H1 (cell line): Measurements from ENCODE around the gene ZNF598. TPM values are rescaled to one million over a fixed set of nuclear protein-coding genes. Genes with fewer than 3 reads are reported as not detected.

Experiments
- CTCF ChIA-PET: fragments of 300-600 bp; sonication (Branson Sonifier 250); formaldehyde crosslinking; loops from one replicate; lab custom pipeline; 2021; ENCODE audit not compliant: partially characterized antibody; lab: Charles Lee
- POLR2A ChIA-PET: fragments of 300-600 bp; sonication (Branson Sonifier 250); formaldehyde crosslinking; loops from one replicate; lab custom pipeline; 2021; ENCODE audit warnings: inconsistent platforms; ENCODE audit not compliant: partially characterized antibody; lab: Charles Lee
- DNase-seq, 2 experiments: peaks; one replicate each; pipeline versions ENCODE4 v3.0.0 to v3.0.0-alpha.2; 2010 to 2022; ENCODE audit warnings: low spot score in 2 of 2, low read depth in 1 of 2, mixed read lengths in 1 of 2
- FAIRE-seq: peaks from 2 replicates; lab custom pipeline; 2011; peaks lifted over from hg19 to GRCh38; lab: Jason Lieb, UNC
- H2AFZ ChIP-seq: 2 replicates; pipeline ENCODE4 v1.8.1; 2012; ENCODE audit warnings: low read length, inconsistent platforms
- H2AK5ac ChIP-seq: 2 replicates; pipeline ENCODE4 v1.6.1; 2013; ENCODE audit warnings: low read depth, low read length
- H2BK120ac ChIP-seq: replicated peaks from 2 replicates; pipeline ENCODE3; 2013; ENCODE audit warnings: low read depth, low read length, inconsistent platforms
- H2BK12ac ChIP-seq: 2 replicates; pipeline ENCODE4 v1.6.1; 2013; ENCODE audit warnings: low read depth, low read length
- H2BK15ac ChIP-seq: 2 replicates; pipeline ENCODE4 v1.6.1; 2013; ENCODE audit warnings: low read length
- H2BK20ac ChIP-seq: 2 replicates; pipeline ENCODE4 v1.6.1; 2013; ENCODE audit warnings: low read length
- H2BK5ac ChIP-seq: 2 replicates; pipeline ENCODE4 v1.6.1; 2013; ENCODE audit warnings: low read depth, low read length
- H3K14ac ChIP-seq: 2 replicates; pipeline ENCODE4 v1.6.1; 2013; ENCODE audit warnings: inconsistent platforms; ENCODE audit not compliant: insufficient read length
- H3K18ac ChIP-seq: 2 replicates; pipeline ENCODE4 v1.6.1; 2013; ENCODE audit warnings: low read length; ENCODE audit errors: extremely low read depth
- H3K23ac ChIP-seq: 2 replicates; pipeline ENCODE4 v1.6.1; 2013; ENCODE audit warnings: inconsistent platforms; ENCODE audit not compliant: insufficient read length
- H3K23me2 ChIP-seq: 2 replicates; pipeline ENCODE4 v1.6.1; 2013; ENCODE audit warnings: low read depth, low read length
- H3K27ac ChIP-seq: 2 replicates; pipeline ENCODE4 v1.6.1; 2011; ENCODE audit warnings: low read depth, low read length, inconsistent platforms
- H3K27me3 ChIP-seq, 4 experiments: replicated peaks in 1 of 4; 1 replicate in 1 of 4; 2 replicates in 3 of 4; pipeline versions ENCODE4 v1.6.1 to v1.8.1; 2011 to 2013; ENCODE audit warnings: low read length in 3 of 4, mild to moderate bottlenecking in 3 of 4, inconsistent platforms in 2 of 4, mixed read lengths in 2 of 4, moderate library complexity in 1 of 4; ENCODE audit not compliant: control insufficient read depth in 3 of 4, insufficient read depth in 3 of 4; ENCODE audit errors: extremely low read depth in 1 of 4
- H3K36me3 ChIP-seq, 4 experiments: 2 replicates each; pipeline versions ENCODE4 v1.6.1 to v1.8.1; 2011 to 2013; ENCODE audit warnings: mild to moderate bottlenecking in 4 of 4, low read length in 3 of 4, moderate library complexity in 2 of 4, control low read depth in 1 of 4, inconsistent platforms in 1 of 4; ENCODE audit not compliant: insufficient read depth in 4 of 4, control insufficient read depth in 2 of 4
- H3K4ac ChIP-seq: replicated peaks from 2 replicates; pipeline ENCODE3; 2013; ENCODE audit warnings: low read length, low read depth, mixed read lengths, inconsistent platforms; ENCODE audit not compliant: insufficient read length
- H3K4me1 ChIP-seq, 4 experiments: replicated peaks in 1 of 4; 1 replicate in 1 of 4; 2 replicates in 3 of 4; pipeline versions ENCODE4 v1.6.1 to v1.8.1; 2011 to 2013; ENCODE audit warnings: low read length in 3 of 4, inconsistent platforms in 2 of 4, mixed read lengths in 1 of 4; ENCODE audit not compliant: insufficient read depth in 4 of 4, control insufficient read depth in 3 of 4
- H3K4me2 ChIP-seq, 2 experiments: 2 replicates each; pipeline versions ENCODE4 v1.6.1 to v1.8.1; 2011 to 2013; ENCODE audit warnings: low read depth in 2 of 2, low read length in 2 of 2, control low read depth in 1 of 2, inconsistent platforms in 1 of 2, mild to moderate bottlenecking in 1 of 2; ENCODE audit not compliant: insufficient read depth in 1 of 2
- H3K4me3 ChIP-seq, 4 experiments: fragments of 200-600, 300-600 bp in 1 of 4; sonication (generic), shearing (Covaris generic), sonication (Bioruptor Twin) in 1 of 4; 2 replicates each; pipeline versions ENCODE4 v1.5.1 to v1.8.1; 2011 to 2016; ENCODE audit warnings: low read length in 4 of 4, low read depth in 3 of 4, control low read depth in 2 of 4, inconsistent platforms in 2 of 4, mild to moderate bottlenecking in 2 of 4, mixed read lengths in 1 of 4, moderate library complexity in 1 of 4; ENCODE audit not compliant: insufficient read depth in 2 of 4; ENCODE audit errors: extremely low read depth in 1 of 4
- H3K56ac ChIP-seq: replicated peaks from 2 replicates; pipeline ENCODE3; 2013; ENCODE audit warnings: low read depth, mild to moderate bottlenecking, mixed read lengths, low read length, inconsistent platforms; ENCODE audit not compliant: insufficient read length
- H3K79me1 ChIP-seq: 2 replicates; pipeline ENCODE4 v1.6.1; 2013; ENCODE audit warnings: low read depth, low read length, control low read depth
- H3K79me2 ChIP-seq, 2 experiments: 2 replicates each; pipeline versions ENCODE4 v1.6.1 to v1.8.1; 2012 to 2013; ENCODE audit warnings: low read length in 2 of 2, mild to moderate bottlenecking in 2 of 2, inconsistent platforms in 1 of 2; ENCODE audit not compliant: insufficient read depth in 2 of 2, control insufficient read depth in 1 of 2
- H3K9ac ChIP-seq, 4 experiments: replicated peaks in 1 of 4; 1 replicate in 1 of 4; 2 replicates in 3 of 4; pipeline versions ENCODE4 v1.6.1 to v1.8.1; 2011 to 2013; ENCODE audit warnings: low read depth in 3 of 4, low read length in 3 of 4, control low read depth in 2 of 4, mild to moderate bottlenecking in 2 of 4, moderate library complexity in 2 of 4, inconsistent platforms in 1 of 4; ENCODE audit errors: extremely low read depth in 1 of 4
- H3K9me3 ChIP-seq, 2 experiments: 2 replicates each; pipeline versions ENCODE4 v1.6.1 to v1.8.1; 2012 to 2013; ENCODE audit warnings: mild to moderate bottlenecking in 2 of 2, moderate library complexity in 2 of 2, control low read depth in 1 of 2, inconsistent platforms in 1 of 2, low read depth in 1 of 2, low read length in 1 of 2, mixed read lengths in 1 of 2; ENCODE audit not compliant: insufficient read depth in 2 of 2
- H4K20me1 ChIP-seq, 2 experiments: replicated peaks in 1 of 2; 2 replicates each; pipeline versions ENCODE3 to v1.8.1; 2011 to 2013; ENCODE audit warnings: inconsistent platforms in 2 of 2, low read length in 2 of 2, mild to moderate bottlenecking in 1 of 2; ENCODE audit not compliant: insufficient read depth in 2 of 2, control insufficient read depth in 1 of 2
- H4K5ac ChIP-seq: 2 replicates; pipeline ENCODE4 v1.6.1; 2013; ENCODE audit warnings: low read length, low read depth, mixed read lengths, inconsistent platforms; ENCODE audit not compliant: insufficient read length
- H4K8ac ChIP-seq: 2 replicates; pipeline ENCODE4 v1.8.0; 2013; ENCODE audit warnings: mild to moderate bottlenecking, moderate library complexity, low read length, inconsistent platforms; ENCODE audit not compliant: insufficient read depth; ENCODE audit errors: extremely low read depth
- H4K91ac ChIP-seq: replicated peaks from 2 replicates; pipeline ENCODE3; 2013; ENCODE audit warnings: low read length, mixed read lengths, inconsistent platforms; ENCODE audit not compliant: insufficient read length
- BCL11A ChIP-seq, 2 experiments: IDR thresholded peaks; one replicate each; pipeline ENCODE4 v1.6.1; 2011; ENCODE audit warnings: low read depth in 2 of 2, low read length in 2 of 2, mild to moderate bottlenecking in 2 of 2
- CBX5 ChIP-seq: fragments of 300-800, 300-1000 bp; sonication (generic); IDR thresholded peaks from 2 replicates; pipeline ENCODE4 v1.7.1; 2016; ENCODE audit warnings: antibody characterized with exemption, low read length, low read depth
- CHD1 ChIP-seq: IDR thresholded peaks from 2 replicates; pipeline ENCODE4 v1.6.1; 2012; ENCODE audit warnings: low read depth, low read length, improper control_type of control experiment
- CHD2 ChIP-seq: IDR thresholded peaks from 2 replicates; pipeline ENCODE4 v1.6.1; 2012; ENCODE audit warnings: low read length, improper control_type of control experiment
- EP300 ChIP-seq, 2 experiments: IDR thresholded peaks; 1 replicate in 1 of 2; 2 replicates in 1 of 2; pipeline ENCODE4 v1.6.1; 2011 to 2012; ENCODE audit warnings: low read depth in 2 of 2, low read length in 2 of 2, mild to moderate bottlenecking in 2 of 2, borderline replicate concordance in 1 of 2, inconsistent platforms in 1 of 2, moderate library complexity in 1 of 2
- HDAC6 ChIP-seq: IDR thresholded peaks from one replicate; pipeline ENCODE4 v1.7.1; 2012; ENCODE audit warnings: low read depth, mild to moderate bottlenecking, inconsistent platforms, low read length, moderate library complexity
- MAFK ChIP-seq: IDR thresholded peaks from 2 replicates; pipeline ENCODE4 v1.6.1; 2012; ENCODE audit warnings: low read depth, mild to moderate bottlenecking, improper control_type of control experiment, low read length
- NANOG ChIP-seq: IDR thresholded peaks from 2 replicates; pipeline ENCODE4 v1.6.1; 2011; ENCODE audit warnings: low read length, low read depth, mild to moderate bottlenecking, inconsistent platforms; ENCODE audit not compliant: insufficient read depth, poor library complexity, severe bottlenecking
- SP4 ChIP-seq: IDR thresholded peaks from 2 replicates; pipeline ENCODE4 v1.6.1; 2012; ENCODE audit warnings: low read length, inconsistent platforms
- SRF ChIP-seq: IDR thresholded peaks from 2 replicates; pipeline ENCODE4 v1.6.1; 2011; ENCODE audit warnings: mild to moderate bottlenecking, low read depth, low read length, moderate library complexity
- TBP ChIP-seq: IDR thresholded peaks from 2 replicates; pipeline ENCODE4 v1.6.1; 2011; ENCODE audit warnings: low read depth, low read length, improper control_type of control experiment
- TEAD4 ChIP-seq: IDR thresholded peaks from 2 replicates; pipeline ENCODE4 v1.6.1; 2012; ENCODE audit warnings: low read depth, low read length, inconsistent platforms, mixed read lengths
- WGBS, 2 experiments: shearing (Covaris generic) in 1 of 2; methylation state at CpG; one replicate each; pipeline versions ENCODE4 v1.1.6 to v1.1.7; 2013 to 2015; ENCODE audit warnings: low lambda C conversion rate in 2 of 2, mixed read lengths in 2 of 2, inconsistent platforms in 1 of 2, low coverage in 1 of 2, missing lambda C conversion rate in 1 of 2; ENCODE audit not compliant: insufficient replicate concordance in 2 of 2, insufficient coverage in 1 of 2, insufficient read length in 1 of 2; ENCODE audit errors: extremely low coverage in 1 of 2, missing lambda C conversion rate in 1 of 2; 5-methylcytosine and 5-hydroxymethylcytosine counted together
- polyA plus RNA-seq, 7 experiments: library from polyadenylated mRNA; depleted of rRNA in 3 of 7; stranded (reverse) in 5 of 7; unstranded in 2 of 7; fragments of >200 nt in 5 of 7; fragments of 200-250 nt in 2 of 7; gene quantifications; 1 replicate in 5 of 7; 2 replicates in 1 of 7; 4 replicates in 1 of 7; pipeline versions ENCODE4 v1.2.1 to v1.2.3, GENCODE V29; 2011 to 2013; ENCODE audit warnings: missing spikeins in 2 of 7, mixed read lengths in 2 of 7
- total RNA-seq: library from RNA; stranded (reverse); fragmentation: NEBNext Ultra II Directional; extraction: Animal tissue kit (Norgen Biotek cat#: 25700); gene quantifications from 2 replicates; pipeline ENCODE4 v1.2.1, GENCODE V29; 2021

The ZNF598 gene
- total and polyA plus RNA-seq, 2 of the 8 experiments (the other 6 are each of a cell fraction or from before 2014, with no cell fraction given), result 29.3 to 47.6 TPM

DNA sequence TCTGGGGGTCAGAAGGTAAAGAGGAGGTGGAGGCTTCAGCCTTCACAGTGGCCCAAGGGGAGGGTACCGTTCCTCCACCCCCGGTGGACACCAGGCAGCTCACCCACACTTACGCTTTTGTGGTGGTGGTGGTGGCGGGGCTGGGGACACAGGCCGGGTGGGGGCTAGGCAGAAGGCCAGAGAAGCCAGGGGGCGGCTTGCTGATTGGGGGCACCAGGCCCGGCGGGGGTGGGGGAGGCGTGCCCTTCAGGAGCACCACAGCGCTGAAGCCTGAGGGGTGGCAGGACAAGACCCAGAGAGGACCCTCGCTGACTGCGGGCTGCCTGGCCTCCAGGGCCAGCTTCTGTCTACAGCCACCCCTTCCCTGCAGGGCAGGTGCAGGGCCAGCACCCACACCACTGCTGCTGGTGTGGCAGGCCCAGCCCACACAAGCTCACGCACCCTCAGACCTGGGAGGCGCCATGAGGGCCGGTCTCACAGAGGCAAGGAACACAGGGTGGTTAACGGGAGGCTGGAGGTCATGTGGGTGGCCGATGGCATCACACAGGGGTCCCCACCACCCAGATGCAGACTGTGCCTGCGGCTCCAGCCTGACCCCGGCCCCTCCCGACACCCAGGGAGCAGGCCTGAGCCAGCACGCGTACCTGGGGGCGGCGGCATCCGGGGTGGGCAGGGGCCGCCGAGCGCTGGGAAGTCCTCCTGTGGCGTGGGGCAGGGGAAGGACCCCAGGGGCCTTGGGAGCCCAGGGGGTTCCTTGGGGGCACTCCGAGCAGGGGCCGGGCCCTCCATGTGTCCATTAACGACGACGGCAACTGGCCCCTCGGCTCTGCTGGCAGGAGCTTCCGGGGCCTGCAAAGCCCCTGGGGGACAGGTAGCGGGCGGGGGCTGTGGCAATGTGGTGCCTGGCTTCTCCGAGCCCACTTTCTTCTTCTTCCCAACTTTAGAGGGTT is 10.5 kb downstream of the ZNF598 start:
- no peak overlapping the region for H3K56ac ChIP-seq
- POLR2A ChIA-PET, result interaction anchor here (2.1 to 28.2 kb wide), 4 partner anchors 20 to 156 kb away, joined by 5 to 736 read pairs (median 8); partner anchors contain the start of genes NDUFB10, RNF151, RPS2 and TBL3
- no peak overlapping the region for H2BK120ac ChIP-seq
- H3K36me3 ChIP-seq, result peaks cover 24 to 52% (median 42%) of the 10 kb centered on the region in 4 experiments
- peaks cover 12 to 32% of the 10 kb centered on the region in 2 experiments for H4K20me1 ChIP-seq
- no peak overlapping the region for H4K5ac ChIP-seq
- H2BK20ac ChIP-seq, result no peak overlapping the region
- H3K27ac ChIP-seq, result no peak overlapping the region
- DNase-seq (no peak), FAIRE-seq (no peak)
- no peak overlapping the region for H2AK5ac ChIP-seq
- H2BK15ac ChIP-seq, result no peak overlapping the region
- CTCF ChIA-PET, result interaction anchor here (1.1 to 2.8 kb wide), 3 partner anchors 14 to 141 kb away, joined by 3 to 8 read pairs (median 6); no protein-coding TSS in a partner anchor
- no peak overlapping the region for H3K18ac ChIP-seq
- no peak overlapping the region for H2AFZ ChIP-seq
- no peak overlapping the region for H2BK12ac ChIP-seq
- H3K9ac ChIP-seq, result no peak overlapping the region
- peaks cover 0 to 4% (median 1%) of the 10 kb centered on the region in 4 experiments; a peak in 5 of 7 replicates for H3K4me1 ChIP-seq
- no peak overlapping the region for H3K4me3 ChIP-seq
- H3K23ac ChIP-seq, result no peak overlapping the region
- no peaks in the 10 kb centered on the region for H3K9me3 ChIP-seq
- H3K4me2 ChIP-seq, result no peak overlapping the region
- no peak overlapping the region for H3K4ac ChIP-seq
- no peak overlapping the region for H3K14ac ChIP-seq
- H4K91ac ChIP-seq, result no peak overlapping the region
- peaks cover 0 to 8% of the 10 kb centered on the region in 2 experiments; a peak in 1 of 4 replicates for H3K79me2 ChIP-seq
- no peaks in the 10 kb centered on the region for H3K27me3 ChIP-seq
- H3K23me2 ChIP-seq, result no peaks in the 10 kb centered on the region
- WGBS, 2 experiments, result 94% methylated on average over 22 of the region's 39 CpGs; no CpG with 5 or more reads in 1 of the 2 experiments
- H2BK5ac ChIP-seq, result no peak overlapping the region; the same call in 1 of the 2 replicates
- H4K8ac ChIP-seq, result no peak overlapping the region
- no peaks in the 10 kb centered on the region for H3K79me1 ChIP-seq
- TF ChIP-seq CHD1 (no peak), SRF (no peak), MAFK (no peak), NANOG (no peak), CBX5 (no peak), TBP (no peak), CHD2 (no peak), EP300 (IDR thresholded peaks at IDR 0.05; ENCODE audit: borderline replicate concordance in 1 of 2, low read depth in 2 of 2, low read length in 2 of 2) (no peak), BCL11A (IDR thresholded peaks at IDR 0.05; ENCODE audit: low read depth in 2 of 2, low read length in 2 of 2) (no peak), HDAC6 (no peak), TEAD4 (no peak), SP4 (no peak)
